Caco-2 (cell line): ENCODE measurements around the gene KLHL30. TPM values are rescaled to one million over a fixed set of nuclear protein-coding genes. Genes with fewer than 3 reads are reported as not detected.

Experiments used
- BruUV-seq: library from RNA; stranded (reverse); fragments of 400-500 nt; replicated peaks from 2 replicates; lab custom pipeline; 2021; lab: Mats Ljungman, UMichigan
- CTCF ChIA-PET: fragments of 300-600 bp; sonication (Branson Sonifier 250); formaldehyde crosslinking; loops from one replicate; lab custom pipeline; 2022; ENCODE audit warnings: antibody characterized with exemption; lab: Charles Lee
- POLR2A ChIA-PET: fragments of 300-600 bp; sonication (Branson Sonifier 250); formaldehyde crosslinking; loops from one replicate; lab custom pipeline; 2022; ENCODE audit warnings: antibody characterized with exemption; lab: Charles Lee
- DNase-seq, 2 experiments: peaks; one replicate each; pipeline versions ENCODE4 v3.0.0 to v3.0.0-alpha.2; 2020 to 2022
- H3K27me3 ChIP-seq: replicated peaks from 2 replicates; pipeline ENCODE4 v1.6.0; 2011; ENCODE audit warnings: low read length; ENCODE audit not compliant: control insufficient read depth, insufficient read depth
- H3K36me3 ChIP-seq: 2 replicates; pipeline ENCODE4 v1.5.1; 2011; ENCODE audit warnings: low read length; ENCODE audit not compliant: control insufficient read depth, insufficient read depth
- H3K4me1 ChIP-seq: fragments of 250-450 bp; sonication (Bioruptor Pico); 2 replicates; pipeline ENCODE4 v1.5.1; 2020; ENCODE audit warnings: mild to moderate bottlenecking
- H3K4me3 ChIP-seq: 2 replicates; pipeline ENCODE4 v1.5.1; 2011; ENCODE audit warnings: low read depth, mild to moderate bottlenecking, control low read depth, low read length
- H3K9me3 ChIP-seq: fragments of 250-450 bp; sonication (Bioruptor Pico); 2 replicates; pipeline ENCODE4 v1.5.1; 2020; ENCODE audit warnings: mild to moderate bottlenecking, moderate library complexity
- H3K27ac Mint-ChIP-seq: one replicate; pipeline ENCODE4 v1.8.0; 2022; ENCODE audit warnings: mixed read lengths; ENCODE audit not compliant: unreplicated experiment
- H3K27me3 Mint-ChIP-seq: one replicate; pipeline ENCODE4 v1.8.0; 2022; ENCODE audit warnings: mixed read lengths; ENCODE audit not compliant: insufficient read depth, unreplicated experiment
- H3K36me3 Mint-ChIP-seq: one replicate; pipeline ENCODE4 v1.8.0; 2022; ENCODE audit warnings: mild to moderate bottlenecking, mixed read lengths; ENCODE audit not compliant: insufficient read depth, unreplicated experiment
- H3K4me1 Mint-ChIP-seq: one replicate; pipeline ENCODE4 v1.8.0; 2022; ENCODE audit warnings: low read depth, mixed read lengths; ENCODE audit not compliant: unreplicated experiment
- H3K4me3 Mint-ChIP-seq: one replicate; pipeline ENCODE4 v1.8.0; 2022; ENCODE audit warnings: mild to moderate bottlenecking, moderate library complexity, mixed read lengths; ENCODE audit not compliant: unreplicated experiment
- H3K9me3 Mint-ChIP-seq: one replicate; pipeline ENCODE4 v1.8.0; 2022; ENCODE audit warnings: mixed read lengths; ENCODE audit not compliant: unreplicated experiment
- intact Hi-C: fragments of 100-400 bp; cut with micrococcal nuclease; formaldehyde crosslinking; loops from one replicate; pipeline ENCODE4 v1.10.0; 2022; ENCODE audit not compliant: unreplicated experiment
- total RNA-seq: library from RNA; stranded (reverse); gene quantifications from 2 replicates; pipeline ENCODE4 v1.2.3, GENCODE V29; 2022
- TF ChIP-seq, protein P1 (sequence below), 2 experiments: fragments of 200-600 bp in 1 of 2; IDR thresholded peaks; 1 replicate in 1 of 2; 2 replicates in 1 of 2; pipeline versions ENCODE4 v1.5.1 to v1.8.0; 2011 to 2022; ENCODE audit warnings: antibody characterized with exemption in 1 of 2, control low read depth in 1 of 2, inconsistent platforms in 1 of 2, low read depth in 1 of 2, low read length in 1 of 2, mild to moderate bottlenecking in 1 of 2, moderate library complexity in 1 of 2; ENCODE audit not compliant: insufficient read depth in 1 of 2, severe bottlenecking in 1 of 2, unreplicated experiment in 1 of 2

KLHL30 gene
- total RNA-seq, 1 experiment from 2014 or later, result 0.36 TPM

DNA sequence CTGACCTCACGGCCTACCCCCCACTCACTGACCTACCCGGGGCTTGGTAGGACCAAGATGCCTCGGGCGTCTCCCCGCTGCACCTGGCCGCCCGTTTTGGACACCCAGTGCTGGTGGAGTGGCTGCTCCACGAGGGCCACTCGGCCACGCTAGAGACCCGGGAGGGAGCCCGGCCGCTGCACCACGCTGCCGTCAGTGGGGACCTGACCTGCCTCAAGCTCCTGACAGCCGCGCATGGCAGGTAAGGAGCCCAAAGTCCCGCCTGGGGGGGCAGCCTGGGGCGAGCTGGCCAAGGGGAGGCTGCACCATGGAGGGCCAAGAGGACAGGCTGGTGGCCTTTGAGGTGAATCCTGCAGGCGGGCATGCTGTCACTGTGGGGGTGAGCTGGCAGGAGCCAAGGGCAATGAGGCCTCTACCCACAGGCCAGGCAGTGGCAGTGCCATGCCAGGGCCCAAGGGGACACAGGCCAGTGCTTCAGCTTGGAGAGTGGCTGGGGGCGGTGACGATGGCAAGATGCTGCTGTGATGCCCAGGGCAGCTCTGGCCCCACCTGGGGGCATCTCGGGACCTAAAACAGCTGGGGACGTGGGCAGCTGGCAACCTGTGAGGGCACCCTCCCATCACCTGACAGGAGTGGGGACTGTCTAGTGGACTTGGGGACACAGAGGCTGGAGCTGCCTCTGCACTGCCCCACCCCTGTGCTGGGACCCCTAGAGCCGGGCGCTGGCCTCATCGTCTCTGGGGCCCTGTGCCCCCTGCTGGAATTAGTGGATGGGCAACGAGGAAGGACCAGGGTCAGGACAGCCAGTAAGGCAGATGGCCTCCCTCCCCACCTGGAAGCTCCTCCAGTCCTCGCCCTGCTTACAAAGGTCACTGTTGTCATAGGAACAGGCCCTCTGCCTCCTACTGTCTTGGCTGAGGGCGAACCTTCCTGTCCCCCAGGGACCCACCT is 36.3 kb upstream of the KLHL30 start:
- H3K4me3 ChIP-seq, result no peak overlapping the region
- Mint-ChIP-seq H3K27me3 (no peaks in the 10 kb centered on the region), H3K36me3 (peaks cover 4% of the 10 kb centered on the region), H3K9me3 (no peaks in the 10 kb centered on the region), H3K4me1 (no peaks in the 10 kb centered on the region), H3K4me3 (no peak overlapping the region), H3K27ac (no peak overlapping the region)
- H3K4me1 ChIP-seq, result no peaks in the 10 kb centered on the region
- POLR2A ChIA-PET, result no interaction called here
- intact Hi-C loops, result loop anchor here (2.0 kb wide), 1 partner anchor 243 kb away; the partner anchor contains the start of gene RAMP1
- TF ChIP-seq, protein P1, sequence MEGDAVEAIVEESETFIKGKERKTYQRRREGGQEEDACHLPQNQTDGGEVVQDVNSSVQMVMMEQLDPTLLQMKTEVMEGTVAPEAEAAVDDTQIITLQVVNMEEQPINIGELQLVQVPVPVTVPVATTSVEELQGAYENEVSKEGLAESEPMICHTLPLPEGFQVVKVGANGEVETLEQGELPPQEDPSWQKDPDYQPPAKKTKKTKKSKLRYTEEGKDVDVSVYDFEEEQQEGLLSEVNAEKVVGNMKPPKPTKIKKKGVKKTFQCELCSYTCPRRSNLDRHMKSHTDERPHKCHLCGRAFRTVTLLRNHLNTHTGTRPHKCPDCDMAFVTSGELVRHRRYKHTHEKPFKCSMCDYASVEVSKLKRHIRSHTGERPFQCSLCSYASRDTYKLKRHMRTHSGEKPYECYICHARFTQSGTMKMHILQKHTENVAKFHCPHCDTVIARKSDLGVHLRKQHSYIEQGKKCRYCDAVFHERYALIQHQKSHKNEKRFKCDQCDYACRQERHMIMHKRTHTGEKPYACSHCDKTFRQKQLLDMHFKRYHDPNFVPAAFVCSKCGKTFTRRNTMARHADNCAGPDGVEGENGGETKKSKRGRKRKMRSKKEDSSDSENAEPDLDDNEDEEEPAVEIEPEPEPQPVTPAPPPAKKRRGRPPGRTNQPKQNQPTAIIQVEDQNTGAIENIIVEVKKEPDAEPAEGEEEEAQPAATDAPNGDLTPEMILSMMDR (IDR thresholded peaks at IDR 0.05; ENCODE audit: insufficient read depth in 1 of 2, low read depth in 1 of 2, low read length in 1 of 2, severe bottlenecking in 1 of 2, unreplicated experiment in 1 of 2), result no peak
- no TSS peak for BruUV-seq
- no peaks in the 10 kb centered on the region for H3K36me3 ChIP-seq
- DNase-seq, result no peak
- CTCF ChIA-PET, result no interaction called here
- H3K9me3 ChIP-seq, result no peaks in the 10 kb centered on the region
- H3K27me3 ChIP-seq, result no peaks in the 10 kb centered on the region

GRCh38 chr2:238102865-238103264 is 35.6 kb upstream of the KLHL30 start:
- H3K36me3 ChIP-seq, result no peaks in the 10 kb centered on the region
- Mint-ChIP-seq H3K27ac (no peak overlapping the region), H3K36me3 (no peaks in the 10 kb centered on the region), H3K4me1 (no peaks in the 10 kb centered on the region), H3K27me3 (no peaks in the 10 kb centered on the region), H3K4me3 (no peak overlapping the region), H3K9me3 (no peaks in the 10 kb centered on the region)
- H3K9me3 ChIP-seq, result no peaks in the 10 kb centered on the region
- no TSS peak for BruUV-seq
- CTCF ChIA-PET, result no interaction called here
- no peak for DNase-seq
- no peaks in the 10 kb centered on the region for H3K27me3 ChIP-seq
- intact Hi-C loops, result loop anchor here (2.0 kb wide), 1 partner anchor 244 kb away; the partner anchor contains the start of gene RAMP1
- no peak overlapping the region for H3K4me3 ChIP-seq
- no peaks in the 10 kb centered on the region for H3K4me1 ChIP-seq
- TF ChIP-seq, protein P1 (IDR thresholded peaks at IDR 0.05; ENCODE audit: insufficient read depth in 1 of 2, low read depth in 1 of 2, low read length in 1 of 2, severe bottlenecking in 1 of 2, unreplicated experiment in 1 of 2), result no peak
- POLR2A ChIA-PET, result no interaction called here

DNA sequence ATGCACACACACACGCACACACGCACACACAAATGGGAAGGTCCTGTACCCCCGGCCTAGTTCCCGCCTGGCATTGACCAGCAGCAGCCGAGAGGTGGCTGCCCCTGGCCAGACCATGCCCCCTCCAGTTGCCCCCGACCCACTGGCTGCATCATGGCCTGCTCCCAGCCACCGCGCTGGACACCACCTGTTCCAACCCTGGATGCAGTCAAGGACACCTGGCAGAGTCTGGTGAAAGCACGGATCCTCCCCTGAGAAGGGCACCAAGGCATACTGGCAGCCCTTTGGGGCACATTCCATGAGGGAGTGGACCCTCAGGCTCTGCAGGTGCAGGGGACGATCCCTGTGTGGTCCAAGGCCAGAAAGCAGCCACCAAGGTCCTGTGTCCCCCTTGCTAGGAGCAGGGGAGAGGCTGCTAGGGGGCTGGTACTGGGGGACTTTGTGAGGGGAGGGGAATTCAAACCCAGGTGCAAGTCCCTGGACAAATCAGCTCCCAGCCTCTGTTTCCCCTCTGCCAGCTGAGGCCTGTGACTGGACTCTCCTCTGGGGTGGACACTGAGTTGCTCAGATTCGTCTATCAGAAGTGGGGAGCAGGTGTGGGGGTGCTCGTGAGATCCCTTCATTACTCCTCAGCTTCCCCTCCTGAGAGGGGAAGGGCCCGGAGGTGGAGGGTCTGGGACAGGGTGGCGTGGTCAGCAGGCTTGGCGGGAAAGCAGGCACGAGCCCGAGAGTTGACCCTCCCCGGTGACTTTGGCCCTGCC is 34.8 kb upstream of the KLHL30 start:
- POLR2A ChIA-PET, result no interaction called here
- no peaks in the 10 kb centered on the region for H3K9me3 Mint-ChIP-seq
- no peaks in the 10 kb centered on the region for H3K9me3 ChIP-seq
- no peaks in the 10 kb centered on the region for H3K4me1 ChIP-seq
- H3K36me3 ChIP-seq, result no peaks in the 10 kb centered on the region
- TF ChIP-seq, protein P1 (IDR thresholded peaks at IDR 0.05; ENCODE audit: insufficient read depth in 1 of 2, low read depth in 1 of 2, low read length in 1 of 2, severe bottlenecking in 1 of 2, unreplicated experiment in 1 of 2), result no peak
- H3K4me1 Mint-ChIP-seq, result no peaks in the 10 kb centered on the region
- H3K4me3 Mint-ChIP-seq, result no peak overlapping the region
- H3K27me3 Mint-ChIP-seq, result no peaks in the 10 kb centered on the region
- BruUV-seq, result no TSS peak
- intact Hi-C loops, result loop anchor here (2.0 kb wide), 1 partner anchor 245 kb away; the partner anchor contains the start of gene RAMP1
- H3K27me3 ChIP-seq, result no peaks in the 10 kb centered on the region
- DNase-seq, result no peak
- no peaks in the 10 kb centered on the region for H3K36me3 Mint-ChIP-seq
- CTCF ChIA-PET, result no interaction called here
- H3K27ac Mint-ChIP-seq, result no peak overlapping the region
- H3K4me3 ChIP-seq, result no peak overlapping the region
